Measurements from ENCODE around the gene KLHL21.
A peak's percentile ranks its signal among the peaks of the same experiment; 100 is the strongest.
"Not testable (repeated sequence)": the region's sequence is repeated elsewhere in the genome, so short reads cannot be mapped to it uniquely, and the experiment has no call there.

KLHL21 gene

GRCh38 chr1:6582370-6582769 lies 20.3 kb downstream of the KLHL21 start:
- DNase-seq (ENCODE audit: low spot score): no peak

GRCh38 chr1:6581561-6582305 lies 20.9 kb downstream of the KLHL21 start:
- DNase-seq (ENCODE audit: low spot score): no peak

DNA sequence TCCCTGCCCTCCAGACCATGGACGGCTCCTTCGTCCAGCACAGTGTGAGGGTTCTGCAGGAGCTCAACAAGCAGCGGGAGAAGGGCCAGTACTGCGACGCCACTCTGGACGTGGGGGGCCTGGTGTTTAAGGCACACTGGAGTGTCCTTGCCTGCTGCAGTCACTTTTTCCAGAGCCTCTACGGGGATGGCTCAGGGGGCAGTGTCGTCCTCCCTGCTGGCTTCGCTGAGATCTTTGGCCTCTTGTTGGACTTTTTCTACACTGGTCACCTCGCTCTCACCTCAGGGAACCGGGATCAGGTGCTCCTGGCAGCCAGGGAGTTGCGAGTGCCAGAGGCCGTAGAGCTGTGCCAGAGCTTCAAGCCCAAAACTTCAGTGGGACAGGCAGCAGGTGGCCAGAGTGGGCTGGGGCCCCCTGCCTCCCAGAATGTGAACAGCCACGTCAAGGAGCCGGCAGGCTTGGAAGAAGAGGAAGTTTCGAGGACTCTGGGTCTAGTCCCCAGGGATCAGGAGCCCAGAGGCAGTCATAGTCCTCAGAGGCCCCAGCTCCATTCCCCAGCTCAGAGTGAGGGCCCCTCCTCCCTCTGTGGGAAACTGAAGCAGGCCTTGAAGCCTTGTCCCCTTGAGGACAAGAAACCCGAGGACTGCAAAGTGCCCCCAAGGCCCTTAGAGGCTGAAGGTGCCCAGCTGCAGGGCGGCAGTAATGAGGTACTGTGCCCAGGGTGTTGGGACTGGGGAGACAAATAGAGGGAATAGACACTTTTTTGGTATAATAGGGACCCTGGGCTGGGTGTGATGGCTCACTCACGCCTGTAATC lies 21.9 kb downstream of the KLHL21 start:
- DNase-seq (ENCODE audit: low spot score): no peak

- DNase-seq (ENCODE audit: low spot score): no peak
Observed at GRCh38 chr1:6580119-6580592, 22.5 kb downstream of the KLHL21 start.

DNA sequence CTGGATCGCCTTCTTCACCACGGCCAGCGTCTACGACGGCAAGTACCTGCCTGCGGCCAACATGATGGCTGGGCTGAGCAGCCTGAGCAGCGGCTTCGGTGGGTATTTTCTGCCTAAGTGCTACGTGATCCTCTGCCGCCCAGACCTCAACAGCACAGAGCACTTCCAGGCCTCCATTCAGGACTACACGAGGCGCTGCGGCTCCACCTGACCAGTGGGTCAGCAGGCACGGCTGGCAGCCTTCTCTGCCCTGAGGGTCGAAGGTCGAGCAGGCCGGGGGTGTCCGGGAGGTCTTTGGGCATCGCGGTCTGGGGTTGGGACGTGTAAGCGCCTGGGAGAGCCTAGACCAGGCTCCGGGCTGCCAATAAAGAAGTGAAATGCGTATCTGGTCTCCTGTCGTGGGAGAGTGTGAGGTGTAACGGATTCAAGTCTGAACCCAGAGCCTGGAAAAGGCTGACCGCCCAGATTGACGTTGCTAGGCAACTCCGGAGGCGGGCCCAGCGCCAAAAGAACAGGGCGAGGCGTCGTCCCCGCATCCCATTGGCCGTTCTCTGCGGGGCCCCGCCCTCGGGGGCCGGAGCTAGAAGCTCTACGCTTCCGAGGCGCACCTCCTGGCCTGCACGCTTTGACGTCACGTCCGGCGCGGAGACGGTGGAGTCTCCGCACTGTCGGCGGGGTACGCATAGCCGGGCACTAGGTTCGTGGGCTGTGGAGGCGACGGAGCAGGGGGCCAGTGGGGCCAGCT lies 23.1 kb downstream of the KLHL21 start, which contains the start of gene ZBTB48:
ZBTB48 (plus strand) TSS at position 621 of the 745 bp plus-strand sequence. CDS start 616 bp downstream, outside the sequence.
- DNase-seq (ENCODE audit: low spot score): peak; percentile 99

- no peak for DNase-seq (ENCODE audit: low spot score)
Observed at GRCh38 chr1:6578624-6579373, 23.9 kb downstream of the KLHL21 start.

DNA sequence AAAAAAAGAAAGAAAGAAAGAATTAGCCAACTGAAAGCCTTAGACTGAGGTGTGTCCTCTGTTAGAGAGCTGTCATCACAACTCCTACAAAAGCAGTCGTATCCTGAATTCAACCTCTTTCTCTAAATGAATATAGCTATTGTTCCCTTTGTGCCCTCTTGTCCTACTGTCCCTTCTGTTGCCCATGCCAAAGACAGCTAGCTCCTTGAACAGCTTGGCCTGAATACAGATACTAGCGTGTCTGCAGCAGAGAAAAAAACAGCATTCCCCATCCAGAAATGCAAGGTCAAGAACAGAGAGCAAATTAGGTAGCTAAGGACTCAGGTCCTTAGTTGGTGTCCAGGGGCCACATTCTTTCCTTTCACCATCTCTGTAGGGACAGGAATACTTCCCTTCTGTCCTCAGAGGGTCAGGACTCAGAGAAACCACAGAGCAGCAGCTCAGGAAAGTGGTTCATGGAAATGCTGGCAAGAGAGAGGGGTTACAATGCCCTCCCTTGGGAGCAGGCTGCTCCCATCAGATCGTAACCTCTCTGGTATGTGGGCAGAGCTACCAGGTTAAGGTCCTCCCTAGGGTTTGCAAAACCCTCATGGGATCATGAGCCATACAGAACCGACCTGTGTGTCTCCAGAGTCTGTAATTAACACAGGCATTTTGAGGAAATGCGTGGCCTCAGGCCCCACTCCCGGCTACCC lies 24.7 kb downstream of the KLHL21 start:
- no peak for DNase-seq (ENCODE audit: low spot score)

- DNase-seq (ENCODE audit: low spot score): no peak
Observed at GRCh38 chr1:6574818-6575217, 27.9 kb downstream of the KLHL21 start.

DNA sequence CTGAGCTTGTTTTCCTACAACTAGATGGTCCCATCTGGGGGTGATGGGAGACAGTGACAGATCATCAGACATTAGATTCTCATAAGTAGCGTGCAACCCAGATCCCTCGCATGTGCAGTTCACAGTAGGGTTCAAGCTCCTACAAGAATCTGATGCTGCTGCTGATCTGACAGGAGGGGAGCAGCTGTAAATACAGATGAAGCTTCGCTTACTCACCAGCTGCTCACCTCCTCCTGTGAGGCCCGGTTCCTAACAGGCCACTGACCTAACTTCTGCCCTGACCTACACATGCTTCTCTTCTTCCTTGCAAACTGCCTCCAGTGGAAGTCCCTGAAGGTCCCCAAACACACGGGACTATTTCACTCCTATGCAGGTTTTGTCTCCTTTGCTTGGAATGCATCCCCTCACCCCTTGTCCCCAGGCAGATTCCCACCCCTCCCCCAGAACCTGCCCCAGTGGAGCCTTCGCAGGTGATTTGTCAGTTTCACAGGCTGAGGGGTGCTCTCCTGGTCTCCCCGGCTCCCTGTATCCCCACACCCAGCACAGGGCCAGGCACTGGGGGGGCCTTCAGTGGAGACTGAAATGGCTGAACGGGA lies 28.5 kb downstream of the KLHL21 start:
- DNase-seq (ENCODE audit: low spot score): no peak

DNA sequence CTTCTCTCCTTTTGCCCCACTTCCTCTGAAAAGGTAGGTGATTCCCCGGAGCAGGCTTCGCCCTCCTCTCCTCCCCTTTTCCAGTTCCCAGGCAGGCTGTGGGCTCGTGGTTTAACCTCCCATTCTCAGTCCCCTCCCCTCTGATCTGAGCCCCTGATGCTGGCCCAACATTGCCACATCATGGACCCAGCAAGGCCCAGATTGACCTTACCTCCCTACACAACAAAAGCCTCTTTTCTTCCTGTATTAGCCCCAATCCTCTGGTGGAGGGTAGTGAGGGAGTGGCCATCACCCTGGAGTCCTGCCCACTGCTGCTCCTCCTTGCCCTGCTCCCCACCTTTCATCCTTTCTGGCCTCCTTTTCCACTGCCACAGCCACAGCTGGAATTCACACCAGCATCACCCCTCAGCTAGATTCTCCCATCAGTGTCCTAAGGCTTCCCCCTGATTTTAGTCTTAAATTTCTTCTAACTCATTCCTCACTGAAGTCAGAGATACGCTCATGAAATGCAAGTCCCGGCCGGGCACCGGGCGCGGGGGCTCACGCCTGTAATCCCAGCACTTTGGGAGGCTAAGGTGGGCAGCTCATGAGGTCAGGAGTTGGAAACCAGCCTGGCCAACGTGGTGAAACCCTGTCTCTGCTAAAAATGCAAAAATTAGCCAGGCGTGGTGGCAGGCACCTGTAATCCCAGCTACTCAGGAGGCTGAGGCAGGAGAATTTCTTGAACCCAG lies 29.9 kb downstream of the KLHL21 start:
- no peak for DNase-seq (ENCODE audit: low spot score)

- no peak for DNase-seq (ENCODE audit: low spot score)
Observed at GRCh38 chr1:6570987-6571386, 31.7 kb downstream of the KLHL21 start.

DNA sequence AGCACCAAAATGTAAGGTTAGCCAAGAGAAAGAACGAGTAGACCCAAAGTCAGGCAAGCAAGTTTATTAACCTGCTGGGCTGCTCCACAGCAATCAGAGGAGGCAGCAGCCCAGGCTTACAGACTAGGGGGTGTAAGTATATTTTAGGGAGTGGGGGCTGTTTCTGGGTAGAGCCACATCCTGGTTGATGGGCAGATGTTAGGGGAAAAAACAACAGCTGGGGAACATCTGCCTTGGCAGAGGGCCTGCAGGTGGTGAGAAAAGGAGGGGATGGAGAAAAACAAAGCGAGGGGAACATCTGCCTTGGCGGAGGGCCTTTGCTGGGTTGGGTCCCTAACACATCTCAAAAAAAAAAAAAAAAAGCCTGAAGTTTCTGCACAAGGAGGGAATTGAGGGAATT lies 32.6 kb downstream of the KLHL21 start:
- DNase-seq (ENCODE audit: low spot score): no peak

GRCh38 chr1:6569033-6569432 lies 33.6 kb downstream of the KLHL21 start:
- no peak for DNase-seq (ENCODE audit: low spot score)

GRCh38 chr1:6560267-6560666 lies 42.4 kb downstream of the KLHL21 start:
- DNase-seq (ENCODE audit: low spot score): no peak

GRCh38 chr1:6559161-6559560 lies 43.5 kb downstream of the KLHL21 start:
- DNase-seq (ENCODE audit: low spot score): not testable (repeated sequence)

DNA sequence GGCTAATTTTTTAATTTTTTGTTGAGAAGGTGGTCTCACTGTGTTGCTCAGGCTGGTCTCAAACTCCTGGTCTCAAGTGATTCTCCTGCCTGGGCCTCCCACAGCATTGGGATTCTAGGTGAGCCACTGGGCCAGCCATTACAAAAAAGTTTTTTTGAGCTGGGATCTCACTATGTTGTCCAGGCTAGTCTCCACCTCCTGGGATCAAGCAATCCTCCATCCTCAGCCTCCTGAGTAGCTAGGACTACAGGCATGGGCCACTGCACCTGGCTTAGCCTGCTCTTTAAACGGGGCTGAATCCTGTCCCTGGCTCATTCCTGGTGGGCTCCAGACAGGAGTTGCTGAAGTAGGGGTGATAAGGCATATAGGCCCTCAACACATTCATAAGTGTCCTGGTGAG lies 45.1 kb downstream of the KLHL21 start:
- no peak for DNase-seq (ENCODE audit: low spot score)

DNA sequence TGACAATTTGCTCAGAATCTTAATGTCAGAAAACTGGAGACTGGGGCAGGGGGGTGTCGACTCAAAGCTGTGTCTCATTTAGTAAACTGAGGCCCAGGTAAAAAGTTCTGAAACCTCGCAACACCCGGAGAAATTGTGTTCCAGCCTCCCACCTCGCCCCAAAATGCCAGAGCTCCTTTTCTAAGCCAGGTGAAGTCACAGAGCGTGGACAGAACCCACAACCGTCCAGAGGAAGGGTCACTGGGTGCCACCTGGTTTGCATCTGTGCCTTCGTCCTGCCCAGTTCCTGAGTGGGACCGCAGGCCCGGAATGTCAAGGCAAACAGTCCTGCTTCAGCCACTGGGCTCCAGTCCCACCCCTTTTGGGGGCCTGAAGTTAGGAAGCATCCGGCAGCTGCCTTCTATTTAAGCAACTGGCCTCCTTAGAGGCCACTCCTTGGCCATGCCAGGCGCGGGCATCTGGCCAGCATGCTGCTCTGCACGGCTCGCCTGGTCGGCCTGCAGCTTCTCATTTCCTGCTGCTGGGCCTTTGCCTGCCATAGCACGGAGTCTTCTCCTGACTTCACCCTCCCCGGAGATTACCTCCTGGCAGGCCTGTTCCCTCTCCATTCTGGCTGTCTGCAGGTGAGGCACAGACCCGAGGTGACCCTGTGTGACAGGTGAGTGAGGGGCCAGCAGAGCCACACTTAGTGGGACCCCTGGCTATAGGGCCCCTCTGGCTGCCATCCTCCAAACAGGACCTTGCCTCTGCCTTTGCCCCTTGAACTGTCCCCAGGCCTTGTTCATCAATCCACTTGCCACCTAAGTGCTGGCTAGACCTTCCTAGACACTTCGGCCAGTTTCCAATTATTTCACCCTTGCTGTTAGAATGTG lies 47.5 kb downstream of the KLHL21 start, which contains the start of gene TAS1R1:
TAS1R1 (plus strand) TSS at position 401 of the 872 bp plus-strand sequence; CDS start at position 468, 67 bp downstream.
- DNase-seq (ENCODE audit: low spot score): no peak

- peak; percentile 96 for DNase-seq (ENCODE audit: low spot score)
Observed at GRCh38 chr1:6554031-6554906, 48.4 kb downstream of the KLHL21 start, which contains the start of gene NOL9. Gene NOL9, minus strand, starts transcription at chr1:6554513. Its CDS starts 11 bp downstream, at chr1:6554502.

Measured in ecto neural progenitor cell (in vitro differentiated cells).